Heart right ventricle (tissue), 16 donors: Measurements from ENCODE around the gene PRKAA1. TPM values are rescaled to one million over a fixed set of nuclear protein-coding genes. Genes with fewer than 3 reads are reported as not detected.

ENCODE experiments used
- ATAC-seq, 8 donors: fragments of 200-7000 bp; cut with Tn5 transposase; one replicate each; pipeline ENCODE4 v1.9.1; 2020; ENCODE audit warnings: mild to moderate bottlenecking in 8 of 8, moderate library complexity in 8 of 8, moderate number of reproducible peaks in 1 of 8
- DNase-seq, 2 donors: peaks; one replicate each; pipeline ENCODE4 v3.0.0-alpha.2; 2020
- H3K27ac ChIP-seq, 10 donors: fragments of 200-600 bp; sonication (generic) in 2 of 10; one replicate each; pipeline versions ENCODE4 v1.5.0 to v1.8.0; 2020 to 2022; ENCODE audit warnings: mild to moderate bottlenecking in 3 of 10
- H3K27me3 ChIP-seq, 7 donors: fragments of 200-600 bp; one replicate each; pipeline ENCODE4 v1.8.0; 2021 to 2022; ENCODE audit warnings: mild to moderate bottlenecking in 2 of 7
- H3K36me3 ChIP-seq, 9 donors: fragments of 200-600 bp; sonication (generic) in 1 of 9; one replicate each; pipeline versions ENCODE4 v1.5.0 to v1.8.0; 2020 to 2022; ENCODE audit warnings: mild to moderate bottlenecking in 2 of 9
- H3K4me1 ChIP-seq, 9 donors: fragments of 200-600 bp; sonication (generic) in 1 of 9; one replicate each; pipeline versions ENCODE4 v1.5.0 to v1.8.0; 2020 to 2022; ENCODE audit warnings: mild to moderate bottlenecking in 4 of 9
- H3K4me3 ChIP-seq, 10 donors: fragments of 200-600 bp; sonication (generic) in 2 of 10; one replicate each; pipeline versions ENCODE4 v1.5.0 to v1.8.0; 2020 to 2022; ENCODE audit warnings: mild to moderate bottlenecking in 7 of 10, moderate library complexity in 2 of 10
- H3K9me3 ChIP-seq, 11 donors: fragments of 200-600 bp in 10 of 11; sonication (generic) in 2 of 11; one replicate each; pipeline versions ENCODE4 v1.5.0 to v1.8.0; 2013 to 2022; ENCODE audit warnings: mild to moderate bottlenecking in 2 of 11, control low read depth in 1 of 11, moderate library complexity in 1 of 11
- CTCF ChIP-seq, 9 donors: fragments of 200-600 bp; sonication (generic) in 2 of 9; IDR thresholded peaks; one replicate each; pipeline versions ENCODE4 v1.5.0 to v1.8.0; 2021 to 2022; ENCODE audit warnings: antibody characterized with exemption in 9 of 9, mild to moderate bottlenecking in 5 of 9, moderate library complexity in 1 of 9
- whole genome bisulfite sequencing, 2 donors: extraction: QIAGEN DNeasy Blood & Tissue Kit; methylation state at CpG; one replicate each; pipeline ENCODE4 v1.1.7; 2013; ENCODE audit warnings: inconsistent platforms in 1 of 2; 5-methylcytosine and 5-hydroxymethylcytosine counted together
- intact Hi-C, 10 donors: fragments of 100-400 bp; cut with DNase I; formaldehyde crosslinking; loops; one replicate each; pipeline versions ENCODE4 v1.11.1 to v1.14.2; 2022
- polyA plus RNA-seq, 2 donors: library from polyadenylated mRNA; stranded (reverse); fragments of 200-250 nt; gene quantifications; one replicate each; pipeline ENCODE4 v1.2.3, GENCODE V29; 2013
- total RNA-seq, 10 donors: library from RNA; stranded (reverse); fragmentation: NEBNext Ultra II Directional in 3 of 10; extraction: Animal tissue kit (Norgen Biotek cat#: 25700) in 3 of 10; gene quantifications; one replicate each; pipeline versions ENCODE4 v1.2.1 to v1.2.4, GENCODE V29; 2021 to 2023
- donor health status: Arrhythmogenic right ventricular cardiomyopathy.
- donor health status: ischemic (EF 13 %, LVEDD 7.1; RV severe dilation, severe dysfunction).
- donor health status: healthy with polysubstance abuse.
- donor health status: DM: no; HTN: yes; CAD: no.
- donor health status: DM: no; HTN: no; CAD: no.
- donor health status: ischemic (EF 25% LVEDD 6.9; RV normal size, moderate dysfunction).
- donor health status: ischemic (EF 25% LVEDD 5.7; RV mildly dilated, moderate dysfunction).
- donor health status: healthy.
- donor health status: DM: yes; HTN: yes; CAD: no.
- donor health status: Ischemic cardiomyopathy.
- donor health status: ischemic (EF 35%, LVEDD 5.7; RV mildly dilated, moderate dysfunction).
- donor health status: nonischemic (EF 11% LVEDD 7.7; RV severe dilation, severe dysfunction).
- donor health status: DM: yes; HTN: yes; CAD: no.
- donor health status: PGD.
- donor health status: ischemic (EF 29% LVEDD 5.4; RV normal size, mild dysfunction).
- donor health status: nonischemic (EF 23%, LVEDD 6.1; RV moderate dilation, normal function).

PRKAA1 gene
- total and polyA plus RNA-seq, 12 donors, result 11.0 to 53.2 (median 41.2) TPM

GRCh38 chr5:40823459-40823858 is 25.3 kb upstream of the PRKAA1 start:
- no peaks in the 10 kb centered on the region for H3K27me3 ChIP-seq
- H3K9me3 ChIP-seq, result no peaks in the 10 kb centered on the region
- H3K36me3 ChIP-seq, result peaks cover 0 to 38% (median 11%) of the 10 kb centered on the region in 9 donors
- DNase-seq (no peak), ATAC-seq (no peak)
- H3K27ac ChIP-seq, result no peak overlapping the region
- no peak for TF ChIP-seq CTCF (IDR thresholded peaks at IDR 0.05)
- H3K4me3 ChIP-seq, result no peak overlapping the region
- intact Hi-C loops, result no loop called here
- H3K4me1 ChIP-seq, result no peaks in the 10 kb centered on the region
- 56 to 67% methylated on average over 1 of the region's 1 CpG for WGBS, 2 donors

- H3K4me3 ChIP-seq, result no peak overlapping the region
- ATAC-seq (no peak), DNase-seq (no peak)
- H3K36me3 ChIP-seq, result no peaks in the 10 kb centered on the region
- H3K27me3 ChIP-seq, result no peaks in the 10 kb centered on the region
- no peak overlapping the region for H3K27ac ChIP-seq
- 91 to 93% methylated on average over 2 of the region's 2 CpGs for WGBS, 2 donors
- intact Hi-C loops, result no loop called here
- no peaks in the 10 kb centered on the region for H3K9me3 ChIP-seq
- H3K4me1 ChIP-seq, result no peaks in the 10 kb centered on the region
- no peak for TF ChIP-seq CTCF (IDR thresholded peaks at IDR 0.05)
These were observed 15.6 kb upstream of the PRKAA1 start for GRCh38 chr5:40813698-40814281.

DNA sequence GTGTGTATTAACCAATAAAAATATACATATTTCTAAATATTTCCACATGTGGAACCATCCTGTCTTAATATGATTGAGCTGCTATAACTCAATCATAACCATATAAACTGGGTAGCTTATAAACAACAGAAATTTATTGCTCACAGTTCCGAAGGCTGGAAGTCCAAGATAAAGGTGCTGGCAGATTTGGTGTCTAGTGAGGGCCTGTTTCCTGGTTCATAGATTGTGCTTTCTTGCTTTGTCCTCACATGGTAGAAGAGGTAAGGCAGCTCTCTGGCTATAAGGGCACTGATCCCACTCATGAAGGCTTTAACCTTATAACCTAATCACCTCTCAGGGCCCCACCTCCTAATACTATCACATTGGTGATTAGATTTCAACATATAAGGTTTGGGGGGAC is 14.0 kb upstream of the PRKAA1 start:
- no peaks in the 10 kb centered on the region for H3K4me1 ChIP-seq
- 0 to 52% methylated on average over 1 of the region's 1 CpG for WGBS, 2 donors
- ATAC-seq (no peak), DNase-seq (no peak)
- H3K4me3 ChIP-seq, result no peak overlapping the region
- H3K27ac ChIP-seq, result no peak overlapping the region
- no peaks in the 10 kb centered on the region for H3K9me3 ChIP-seq
- H3K36me3 ChIP-seq, result no peaks in the 10 kb centered on the region
- TF ChIP-seq CTCF (IDR thresholded peaks at IDR 0.05), result no peak
- intact Hi-C loops, result no loop called here
- no peaks in the 10 kb centered on the region for H3K27me3 ChIP-seq

- intact Hi-C loops, result no loop called here
- H3K4me3 ChIP-seq, result no peak overlapping the region
- ATAC-seq (no peak), DNase-seq (no peak)
- no peaks in the 10 kb centered on the region for H3K36me3 ChIP-seq
- H3K27ac ChIP-seq, result no peak overlapping the region
- H3K4me1 ChIP-seq, result peaks cover 0 to 16% (median 8%) of the 10 kb centered on the region in 9 donors
- no peaks in the 10 kb centered on the region for H3K27me3 ChIP-seq
- no peaks in the 10 kb centered on the region for H3K9me3 ChIP-seq
- no peak for TF ChIP-seq CTCF (IDR thresholded peaks at IDR 0.05)
- 87 to 90% methylated on average over 8 of the region's 8 CpGs for WGBS, 2 donors
These were observed 3.8 kb upstream of the PRKAA1 start for GRCh38 chr5:40801771-40802562.
